ENCODE data around the gene KCNF1.

DNA sequence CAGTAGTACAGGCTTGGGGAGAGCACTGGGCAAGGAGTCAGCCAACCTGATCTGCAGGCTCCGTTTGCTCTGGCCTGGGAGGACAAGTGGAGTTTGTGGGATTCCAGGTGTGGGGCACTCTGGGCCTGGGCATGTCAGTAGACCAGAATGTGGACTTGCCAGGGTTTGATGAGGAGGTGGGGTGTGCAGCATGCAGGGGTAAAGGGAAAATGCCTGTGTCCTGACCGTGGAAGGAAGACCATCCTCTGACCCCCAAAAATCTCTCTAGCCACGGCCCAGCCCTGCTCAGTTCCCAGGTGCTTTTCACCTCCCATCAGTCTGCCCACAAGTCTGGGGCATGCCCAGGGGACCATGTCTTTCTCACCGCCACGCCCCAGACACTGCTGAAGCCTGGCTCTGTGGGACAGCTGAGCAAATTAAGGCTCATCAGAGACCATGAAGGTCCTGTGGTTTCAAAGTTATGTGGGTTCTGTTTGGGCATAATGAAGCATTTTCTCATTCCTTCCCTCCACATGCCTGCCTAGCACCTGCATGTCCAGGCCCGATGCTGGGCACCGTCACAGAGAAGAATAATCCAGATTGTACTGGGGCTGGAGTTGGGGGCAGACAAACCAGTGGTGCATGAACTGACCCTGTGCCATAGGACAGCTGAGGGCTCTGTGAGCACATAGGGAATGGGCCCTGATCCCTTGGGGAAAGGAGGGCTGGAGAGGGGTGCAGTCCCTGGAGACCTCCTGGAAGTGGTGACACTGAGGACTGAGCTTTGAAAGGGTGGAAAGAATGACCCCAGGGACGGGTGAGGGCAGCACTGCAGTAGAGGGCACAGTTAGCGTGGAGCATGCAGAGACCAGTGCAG is 6.5 kb upstream of the KCNF1 start:
- TF ChIP-seq, protein P1, sequence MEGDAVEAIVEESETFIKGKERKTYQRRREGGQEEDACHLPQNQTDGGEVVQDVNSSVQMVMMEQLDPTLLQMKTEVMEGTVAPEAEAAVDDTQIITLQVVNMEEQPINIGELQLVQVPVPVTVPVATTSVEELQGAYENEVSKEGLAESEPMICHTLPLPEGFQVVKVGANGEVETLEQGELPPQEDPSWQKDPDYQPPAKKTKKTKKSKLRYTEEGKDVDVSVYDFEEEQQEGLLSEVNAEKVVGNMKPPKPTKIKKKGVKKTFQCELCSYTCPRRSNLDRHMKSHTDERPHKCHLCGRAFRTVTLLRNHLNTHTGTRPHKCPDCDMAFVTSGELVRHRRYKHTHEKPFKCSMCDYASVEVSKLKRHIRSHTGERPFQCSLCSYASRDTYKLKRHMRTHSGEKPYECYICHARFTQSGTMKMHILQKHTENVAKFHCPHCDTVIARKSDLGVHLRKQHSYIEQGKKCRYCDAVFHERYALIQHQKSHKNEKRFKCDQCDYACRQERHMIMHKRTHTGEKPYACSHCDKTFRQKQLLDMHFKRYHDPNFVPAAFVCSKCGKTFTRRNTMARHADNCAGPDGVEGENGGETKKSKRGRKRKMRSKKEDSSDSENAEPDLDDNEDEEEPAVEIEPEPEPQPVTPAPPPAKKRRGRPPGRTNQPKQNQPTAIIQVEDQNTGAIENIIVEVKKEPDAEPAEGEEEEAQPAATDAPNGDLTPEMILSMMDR (IDR thresholded peaks at IDR 0.05; ENCODE audit: low read length), result no peak
- no peak for TF ChIP-seq EZH2 (optimal IDR thresholded peaks at IDR 0.05; ENCODE audit: low read depth, low read length)
